Keratinocyte (primary cell): ENCODE results near the gene BAZ2B. TPM values are rescaled to one million over a fixed set of nuclear protein-coding genes. Genes with fewer than 3 reads are reported as not detected.

Source experiments
- DNase-seq: peaks from one replicate; pipeline ENCODE4 v3.0.0-alpha.2; 2011; ENCODE audit warnings: low read depth, missing footprints, low spot score
- FAIRE-seq: peaks from 2 replicates; lab custom pipeline; 2011; peaks lifted over from hg19 to GRCh38; lab: Jason Lieb, UNC
- H2AFZ ChIP-seq: 2 replicates; pipeline ENCODE4 v1.6.0; 2012; ENCODE audit warnings: low read length, control low read depth, inconsistent platforms; ENCODE audit not compliant: control insufficient read depth
- H3K27ac ChIP-seq: 2 replicates; pipeline ENCODE4 v1.5.1; 2011; ENCODE audit warnings: low read length; ENCODE audit not compliant: control insufficient read depth, insufficient read depth
- H3K27me3 ChIP-seq: 3 replicates; pipeline ENCODE4 v1.6.0; 2011; ENCODE audit warnings: low read length; ENCODE audit not compliant: control insufficient read depth, insufficient read depth; ENCODE audit errors: extremely low read depth
- H3K36me3 ChIP-seq, 2 experiments: 2 replicates in 1 of 2; 3 replicates in 1 of 2; pipeline ENCODE4 v1.5.1; 2011; ENCODE audit warnings: low read length in 2 of 2, mild to moderate bottlenecking in 1 of 2; ENCODE audit not compliant: control insufficient read depth in 2 of 2, insufficient read depth in 2 of 2; ENCODE audit errors: extremely low read depth in 1 of 2
- H3K4me1 ChIP-seq: 3 replicates; pipeline ENCODE4 v1.5.1; 2011; ENCODE audit warnings: low read length; ENCODE audit not compliant: control insufficient read depth, insufficient read depth; ENCODE audit errors: extremely low read depth
- H3K4me2 ChIP-seq: 3 replicates; pipeline ENCODE4 v1.6.0; 2011; ENCODE audit warnings: low read depth, low read length; ENCODE audit not compliant: control insufficient read depth, insufficient read depth; ENCODE audit errors: extremely low read depth
- H3K4me3 ChIP-seq, 3 experiments: fragments of 200-600 bp in 1 of 3; sonication (generic) in 1 of 3; 2 replicates in 2 of 3; 3 replicates in 1 of 3; pipeline ENCODE4 v1.5.1; 2011 to 2016; ENCODE audit warnings: low read length in 3 of 3, mild to moderate bottlenecking in 3 of 3, control low read depth in 2 of 3, inconsistent platforms in 1 of 3, low read depth in 1 of 3, mixed read lengths in 1 of 3, mixed run types in 1 of 3, moderate library complexity in 1 of 3; ENCODE audit not compliant: control insufficient read depth in 2 of 3, insufficient read depth in 2 of 3; ENCODE audit errors: extremely low read depth in 1 of 3
- H3K79me2 ChIP-seq: 2 replicates; pipeline ENCODE4 v1.6.0; 2012; ENCODE audit warnings: low read length; ENCODE audit not compliant: control insufficient read depth, insufficient read depth
- H3K9ac ChIP-seq: 3 replicates; pipeline ENCODE4 v1.6.0; 2011; ENCODE audit warnings: low read length; ENCODE audit not compliant: control insufficient read depth, insufficient read depth; ENCODE audit errors: extremely low read depth
- H3K9me1 ChIP-seq: 3 replicates; pipeline ENCODE4 v1.6.0; 2011; ENCODE audit warnings: low read length; ENCODE audit not compliant: control insufficient read depth, insufficient read depth; ENCODE audit errors: extremely low read depth
- H3K9me3 ChIP-seq: 2 replicates; pipeline ENCODE4 v1.5.1; 2012; ENCODE audit warnings: low read depth, low read length; ENCODE audit not compliant: control insufficient read depth
- H4K20me1 ChIP-seq: 3 replicates; pipeline ENCODE4 v1.6.0; 2011; ENCODE audit warnings: low read length; ENCODE audit not compliant: control insufficient read depth, insufficient read depth; ENCODE audit errors: extremely low read depth
- EZH2 ChIP-seq: IDR thresholded peaks from one replicate; pipeline ENCODE4 v1.6.1; 2012; ENCODE audit warnings: inconsistent platforms, mild to moderate bottlenecking, low read length, moderate library complexity
- dilution Hi-C: fragments of 300-500 bp; cut with MboI; formaldehyde crosslinking; loops from one replicate; pipeline ENCODE4 v1.7.0; 2020; ENCODE audit warnings: low sequenced_read_pairs; ENCODE audit not compliant: extremely low pct_ligation_motif_present
- polyA plus RNA-seq, 5 experiments: library from polyadenylated mRNA; depleted of rRNA in 3 of 5; stranded (reverse) in 3 of 5; stranded (forward) in 1 of 5; unstranded in 1 of 5; fragments of >200 nt; gene quantifications; 1 replicate in 1 of 5; 2 replicates in 3 of 5; 3 replicates in 1 of 5; pipeline versions ENCODE4 v1.2.1 to v1.2.3, GENCODE V29; 2011 to 2012; ENCODE audit warnings: missing spikeins in 2 of 5, low read depth in 1 of 5, low replicate concordance in 1 of 5
- TF ChIP-seq, protein P1 (sequence below), 3 experiments: IDR thresholded peaks in 1 of 3; conservative IDR thresholded peaks in 1 of 3; optimal IDR thresholded peaks in 1 of 3; 2 replicates in 2 of 3; 3 replicates in 1 of 3; pipeline versions ENCODE3 to v1.5.1; 2011; ENCODE audit warnings: low read length in 3 of 3, mild to moderate bottlenecking in 3 of 3, moderate library complexity in 2 of 3, control low read depth in 1 of 3, inconsistent platforms in 1 of 3; ENCODE audit not compliant: insufficient read depth in 2 of 3; ENCODE audit errors: extremely low read depth in 1 of 3

BAZ2B gene
- polyA plus RNA-seq, 1 donor (not counting 4 experiments of a cell fraction or from before 2014, with no cell fraction given): 27.0 TPM

DNA sequence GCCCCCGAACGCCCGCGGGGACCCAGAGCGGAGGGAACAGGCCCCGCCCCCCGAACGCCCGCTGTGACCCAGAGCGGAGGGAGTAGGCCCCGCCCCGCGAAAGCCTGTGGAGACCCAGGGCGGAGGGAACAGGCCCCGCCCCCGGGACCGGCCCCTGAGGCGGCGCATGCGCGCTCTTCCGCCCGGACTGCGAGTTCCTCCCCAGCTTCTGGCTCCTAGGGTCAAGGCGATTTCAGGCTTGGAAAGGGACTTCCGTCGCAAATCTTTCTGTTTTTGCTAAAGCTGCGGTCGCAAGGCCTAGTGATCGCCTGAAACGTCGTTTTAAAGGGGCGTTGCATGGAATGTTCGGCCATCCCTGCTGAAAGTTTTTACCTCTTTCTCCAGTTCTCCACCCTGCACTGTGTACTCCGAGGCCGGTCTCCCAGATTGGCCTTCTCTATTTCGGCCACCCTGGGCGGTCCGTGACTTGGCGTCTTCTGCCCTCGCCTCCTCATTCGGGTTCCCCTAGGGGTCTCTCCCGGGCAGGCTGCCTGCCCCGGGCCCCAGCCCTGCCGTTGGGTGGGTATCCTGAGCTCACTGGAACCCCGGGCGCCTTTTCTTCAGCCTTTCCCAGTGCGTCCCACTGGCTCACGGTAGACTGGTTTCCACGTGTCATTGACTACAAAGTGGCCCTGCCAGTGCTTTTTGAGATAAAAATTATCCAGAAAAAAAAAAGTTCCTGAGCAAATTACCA, 329.5 kb downstream of the BAZ2B start:
- DNase-seq: peak; percentile 66
- peaks cover 18% of the 10 kb centered on the region for H3K4me1 ChIP-seq
- TF ChIP-seq EZH2: no peak
- TF ChIP-seq, protein P1, sequence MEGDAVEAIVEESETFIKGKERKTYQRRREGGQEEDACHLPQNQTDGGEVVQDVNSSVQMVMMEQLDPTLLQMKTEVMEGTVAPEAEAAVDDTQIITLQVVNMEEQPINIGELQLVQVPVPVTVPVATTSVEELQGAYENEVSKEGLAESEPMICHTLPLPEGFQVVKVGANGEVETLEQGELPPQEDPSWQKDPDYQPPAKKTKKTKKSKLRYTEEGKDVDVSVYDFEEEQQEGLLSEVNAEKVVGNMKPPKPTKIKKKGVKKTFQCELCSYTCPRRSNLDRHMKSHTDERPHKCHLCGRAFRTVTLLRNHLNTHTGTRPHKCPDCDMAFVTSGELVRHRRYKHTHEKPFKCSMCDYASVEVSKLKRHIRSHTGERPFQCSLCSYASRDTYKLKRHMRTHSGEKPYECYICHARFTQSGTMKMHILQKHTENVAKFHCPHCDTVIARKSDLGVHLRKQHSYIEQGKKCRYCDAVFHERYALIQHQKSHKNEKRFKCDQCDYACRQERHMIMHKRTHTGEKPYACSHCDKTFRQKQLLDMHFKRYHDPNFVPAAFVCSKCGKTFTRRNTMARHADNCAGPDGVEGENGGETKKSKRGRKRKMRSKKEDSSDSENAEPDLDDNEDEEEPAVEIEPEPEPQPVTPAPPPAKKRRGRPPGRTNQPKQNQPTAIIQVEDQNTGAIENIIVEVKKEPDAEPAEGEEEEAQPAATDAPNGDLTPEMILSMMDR (optimal IDR thresholded peaks at IDR 0.05 in 1 of 3, IDR thresholded peaks at IDR 0.05 in 1 of 3, conservative IDR thresholded peaks at IDR 0.05 in 1 of 3; ENCODE audit: extremely low read depth in 1 of 3, insufficient read depth in 2 of 3, low read length in 3 of 3): no peak

DNA sequence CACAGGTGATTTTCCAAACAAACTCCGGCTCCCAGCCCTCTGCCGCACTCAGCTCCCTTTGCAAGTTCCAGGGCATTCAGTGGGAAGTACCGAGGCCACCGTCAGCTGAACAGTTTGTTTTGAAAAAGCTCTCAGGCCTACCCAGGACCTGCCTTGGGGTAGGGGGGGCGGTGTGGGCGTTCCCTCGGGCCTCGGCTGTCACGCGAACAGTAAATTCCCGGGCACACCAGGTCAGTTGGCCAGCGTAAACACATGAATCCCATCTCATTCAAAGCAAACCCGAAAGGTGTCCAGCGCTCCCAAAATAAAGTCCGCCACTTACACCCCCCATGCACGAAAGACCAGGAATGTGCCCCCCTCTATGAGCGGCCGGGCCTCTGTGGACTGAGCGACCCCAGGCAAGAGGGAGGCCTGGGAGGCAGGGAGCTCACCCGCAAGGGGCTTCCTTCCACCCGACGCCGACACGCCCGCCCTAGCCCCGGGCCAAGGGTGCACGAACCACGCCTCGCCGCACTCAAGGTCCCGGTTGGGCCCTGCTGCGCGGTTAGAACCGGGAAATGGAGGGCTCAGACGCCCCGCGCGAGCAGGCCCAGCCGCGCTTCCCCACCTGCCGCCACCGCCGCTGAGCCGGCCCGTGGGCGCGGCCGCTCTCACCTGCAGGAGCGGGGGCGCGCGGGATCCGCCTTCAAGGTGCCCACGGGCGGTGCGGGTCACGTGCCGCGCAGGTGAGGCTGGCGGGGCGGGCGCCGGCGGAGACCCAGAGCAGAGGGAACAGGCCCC, 330.2 kb downstream of the BAZ2B start, which contains the start of gene WDSUB1:
TSS of gene WDSUB1 (minus strand) at position 775 of the 780 bp plus-strand sequence. CDS start 3,634 bp downstream, outside the sequence.
- Histone ChIP-seq H4K20me1 (no peaks in the 10 kb centered on the region), H3K27me3 (no peaks in the 10 kb centered on the region), H2AFZ (peak within 1 kb of the TSS; percentile 98), H3K36me3 (peaks cover 0 to 2% of the 10 kb centered on the region in 2 experiments), H3K4me3 (peak within 1 kb of the TSS; percentile 72 to 83 (median 78)), H3K9ac (peak within 1 kb of the TSS; percentile 88), H3K79me2 (no peaks in the 10 kb centered on the region), H3K4me2 (peak within 1 kb of the TSS; percentile 96), H3K4me1 (peaks cover 18% of the 10 kb centered on the region), H3K27ac (peak within 1 kb of the TSS; percentile 86), H3K9me1 (no peaks in the 10 kb centered on the region), H3K9me3 (no peaks in the 10 kb centered on the region)
- TF ChIP-seq, protein P1 (optimal IDR thresholded peaks at IDR 0.05 in 1 of 3, IDR thresholded peaks at IDR 0.05 in 1 of 3, conservative IDR thresholded peaks at IDR 0.05 in 1 of 3; ENCODE audit: extremely low read depth in 1 of 3, insufficient read depth in 2 of 3, low read length in 3 of 3): no peak
- TF ChIP-seq EZH2: no peak
- dilution Hi-C loops: no loop called here
- DNase-seq (no peak), FAIRE-seq (no peak)

More for the DNA sequence above, 329.5 kb downstream of the BAZ2B start:
- Histone ChIP-seq H3K9me3 (no peaks in the 10 kb centered on the region), H3K4me2 (peak overlapping the region; percentile 96), H3K9ac (peak overlapping the region; percentile 88), H3K4me3 (peak overlapping the region; percentile 72 to 83 (median 76)), H2AFZ (peak overlapping the region; percentile 98), H3K79me2 (no peaks in the 10 kb centered on the region), H3K36me3 (peaks cover 0 to 2% of the 10 kb centered on the region in 2 experiments), H4K20me1 (no peaks in the 10 kb centered on the region), H3K27me3 (no peaks in the 10 kb centered on the region), H3K9me1 (no peaks in the 10 kb centered on the region), H3K27ac (peak overlapping the region; percentile 86)
- dilution Hi-C loops: no loop called here
- FAIRE-seq: no peak
